ENCODE data around the gene ANKRD33B.

GRCh38 chr5:10655972-10656830 lies 92.3 kb downstream of the ANKRD33B start:
- no peak for TF ChIP-seq CTCF (IDR thresholded peaks at IDR 0.05; ENCODE audit: borderline replicate concordance, extremely low read depth, low read length, poor library complexity, severe bottlenecking)
- TF ChIP-seq EZH2 (IDR thresholded peaks at IDR 0.05; ENCODE audit: borderline replicate concordance, low read depth, low read length, severe bottlenecking) = no peak

Measured in DND-41 (cell line).